SK-N-SH (cell line): ENCODE measurements around the gene DCHS1. TPM values are rescaled to one million over a fixed set of nuclear protein-coding genes. Genes with fewer than 3 reads are reported as not detected.

Source experiments
- CTCF ChIA-PET: fragments of 300-600, 350-600 bp; formaldehyde crosslinking; extraction: SDS; loops from one replicate; lab custom pipeline; 2021; lab: Yijun Ruan, JAX
- POLR2A ChIA-PET: fragments of 350-600 bp; sonication (Branson Sonifier 250); formaldehyde crosslinking; extraction: SDS; loops from one replicate; lab custom pipeline; 2020; ENCODE audit warnings: antibody characterized with exemption, inconsistent platforms; lab: Yijun Ruan, JAX
- DNase-seq: peaks from one replicate; pipeline ENCODE4 v3.0.0; 2012
- H2AFZ ChIP-seq: fragments of 200-600 bp; sonication (generic); 2 replicates; pipeline ENCODE4 v1.8.1; 2016; ENCODE audit warnings: antibody characterized with exemption, mild to moderate bottlenecking, low read depth
- H3F3A ChIP-seq: fragments of 200-600 bp; sonication (generic); replicated peaks from 2 replicates; pipeline ENCODE3; 2016; ENCODE audit warnings: antibody characterized with exemption, mild to moderate bottlenecking; ENCODE audit not compliant: insufficient read depth
- H3K27ac ChIP-seq, 2 experiments: fragments of 200-500 bp in 1 of 2; fragments of 200-600 bp in 1 of 2; sonication (Bioruptor generic) in 1 of 2; sonication (generic), shearing (Covaris generic) in 1 of 2; 2 replicates each; pipeline versions ENCODE4 v1.5.1 to v1.6.1; 2014 to 2016; ENCODE audit warnings: low read depth in 2 of 2, inconsistent platforms in 1 of 2, low read length in 1 of 2, mild to moderate bottlenecking in 1 of 2, mixed read lengths in 1 of 2
- H3K27me3 ChIP-seq: fragments of 200-600 bp; sonication (generic), shearing (Covaris generic); 2 replicates; pipeline ENCODE4 v1.6.1; 2016; ENCODE audit warnings: mixed run types; ENCODE audit not compliant: insufficient read depth
- H3K36me3 ChIP-seq, 2 experiments: fragments of 200-500 bp in 1 of 2; fragments of 200-600 bp in 1 of 2; sonication (Bioruptor generic) in 1 of 2; sonication (generic) in 1 of 2; replicated peaks in 1 of 2; 2 replicates each; pipeline versions ENCODE3 to v1.5.1; 2014 to 2016; ENCODE audit warnings: low read length in 1 of 2, mild to moderate bottlenecking in 1 of 2; ENCODE audit not compliant: insufficient read depth in 2 of 2, control insufficient read depth in 1 of 2
- H3K4me1 ChIP-seq, 2 experiments: fragments of 200-500 bp in 1 of 2; fragments of 200-600 bp in 1 of 2; sonication (Bioruptor generic) in 1 of 2; sonication (generic), shearing (Covaris generic) in 1 of 2; 2 replicates each; pipeline versions ENCODE4 v1.5.1 to v1.6.1; 2014 to 2016; ENCODE audit warnings: low read depth in 1 of 2, low read length in 1 of 2, mixed run types in 1 of 2; ENCODE audit not compliant: insufficient read depth in 2 of 2, control insufficient read depth in 1 of 2
- H3K4me2 ChIP-seq: fragments of 200-600 bp; sonication (generic), shearing (Covaris generic); 2 replicates; pipeline ENCODE4 v1.6.1; 2017; ENCODE audit warnings: mixed run types
- H3K4me3 ChIP-seq, 2 experiments: fragments of 200-500 bp in 1 of 2; fragments of 200-600 bp in 1 of 2; sonication (Bioruptor generic) in 1 of 2; sonication (generic), shearing (Covaris generic) in 1 of 2; 2 replicates each; pipeline versions ENCODE4 v1.5.1 to v1.8.1; 2014 to 2016; ENCODE audit warnings: low read depth in 2 of 2, inconsistent platforms in 1 of 2, low read length in 1 of 2, mild to moderate bottlenecking in 1 of 2, mixed read lengths in 1 of 2, moderate library complexity in 1 of 2
- H3K79me2 ChIP-seq: fragments of 200-600 bp; sonication (generic); 2 replicates; pipeline ENCODE4 v1.8.1; 2017; ENCODE audit warnings: mild to moderate bottlenecking; ENCODE audit not compliant: insufficient read depth
- H3K9ac ChIP-seq: fragments of 200-600 bp; sonication (generic); 2 replicates; pipeline ENCODE4 v1.6.1; 2017; ENCODE audit warnings: mixed run types
- H3K9me2 ChIP-seq: fragments of 200-600 bp; sonication (generic); 2 replicates; pipeline ENCODE4 v1.6.1; 2017; ENCODE audit warnings: mixed run types
- H3K9me3 ChIP-seq: fragments of 200-600 bp; sonication (generic); 2 replicates; pipeline ENCODE4 v1.6.1; 2017; ENCODE audit warnings: mixed run types, mild to moderate bottlenecking, moderate library complexity
- H4K20me1 ChIP-seq: fragments of 200-600 bp; sonication (generic); 2 replicates; pipeline ENCODE4 v1.6.1; 2017; ENCODE audit warnings: mild to moderate bottlenecking, mixed run types; ENCODE audit not compliant: insufficient read depth
- EP300 ChIP-seq, 2 experiments: IDR thresholded peaks; 2 replicates each; pipeline versions ENCODE4 v1.4.0 to v1.6.1; 2012; ENCODE audit warnings: borderline replicate concordance in 1 of 2, low read depth in 1 of 2, low read length in 1 of 2
- GABPA ChIP-seq: IDR thresholded peaks from 2 replicates; pipeline ENCODE4 v1.4.0; 2012; ENCODE audit warnings: low read depth, mild to moderate bottlenecking
- JUND ChIP-seq: IDR thresholded peaks from 2 replicates; pipeline ENCODE4 v1.4.0; 2012
- MEF2A ChIP-seq: IDR thresholded peaks from 2 replicates; pipeline ENCODE4 v1.4.0; 2012; ENCODE audit warnings: low read depth, borderline replicate concordance
- MXI1 ChIP-seq: IDR thresholded peaks from 2 replicates; pipeline ENCODE4 v1.6.1; 2012; ENCODE audit warnings: mild to moderate bottlenecking, low read depth, low read length, improper control_type of control experiment
- NRF1 ChIP-seq: IDR thresholded peaks from 2 replicates; pipeline ENCODE4 v1.6.1; 2012; ENCODE audit warnings: low read depth, mild to moderate bottlenecking, low read length
- RCOR1 ChIP-seq: fragments of 150-350 bp; IDR thresholded peaks from 2 replicates; pipeline ENCODE4 v1.6.1; 2017; ENCODE audit warnings: antibody characterized with exemption, low read length
- RXRA ChIP-seq: IDR thresholded peaks from 2 replicates; pipeline ENCODE4 v1.4.0; 2012; ENCODE audit warnings: low read depth, mild to moderate bottlenecking, borderline replicate concordance
- SIN3A ChIP-seq: IDR thresholded peaks from 2 replicates; pipeline ENCODE4 v1.6.1; 2012; ENCODE audit warnings: low read depth, mild to moderate bottlenecking, low read length, moderate library complexity, borderline replicate concordance
- SMC3 ChIP-seq: IDR thresholded peaks from 2 replicates; pipeline ENCODE4 v1.6.1; 2012; ENCODE audit warnings: low read depth, low read length, improper control_type of control experiment
- TAF1 ChIP-seq: IDR thresholded peaks from 2 replicates; pipeline ENCODE4 v1.6.1; 2012; ENCODE audit warnings: low read depth, mild to moderate bottlenecking, low read length, moderate library complexity, borderline replicate concordance
- WGBS: methylation state at CpG from one replicate; pipeline ENCODE4 v1.1.6; 2017; ENCODE audit warnings: low lambda C conversion rate; 5-methylcytosine and 5-hydroxymethylcytosine counted together
- polyA plus RNA-seq, 3 experiments: library from polyadenylated mRNA; depleted of rRNA; stranded (reverse); fragments of >200 nt; gene quantifications; 2 replicates each; pipeline ENCODE4 v1.2.3, GENCODE V29; 2012
- TF ChIP-seq, protein P1 (sequence below): fragments of 150-350 bp; IDR thresholded peaks from 2 replicates; pipeline ENCODE4 v1.6.1; 2016; ENCODE audit warnings: mild to moderate bottlenecking, low read depth, low read length
- TF ChIP-seq, protein P2 (sequence below): fragments of 200-600 bp; sonication (generic); IDR thresholded peaks from 2 replicates; pipeline ENCODE4 v1.6.1; 2017; ENCODE audit warnings: antibody characterized with exemption, mild to moderate bottlenecking, moderate library complexity
- TF ChIP-seq, protein P3 (sequence below): IDR thresholded peaks from 2 replicates; pipeline ENCODE4 v1.4.0; 2012; ENCODE audit warnings: low read depth, borderline replicate concordance

DCHS1 gene
- polyA plus RNA-seq, 1 of the 3 experiments (the other 2 are of a cell fraction), result 5.7 TPM

DNA sequence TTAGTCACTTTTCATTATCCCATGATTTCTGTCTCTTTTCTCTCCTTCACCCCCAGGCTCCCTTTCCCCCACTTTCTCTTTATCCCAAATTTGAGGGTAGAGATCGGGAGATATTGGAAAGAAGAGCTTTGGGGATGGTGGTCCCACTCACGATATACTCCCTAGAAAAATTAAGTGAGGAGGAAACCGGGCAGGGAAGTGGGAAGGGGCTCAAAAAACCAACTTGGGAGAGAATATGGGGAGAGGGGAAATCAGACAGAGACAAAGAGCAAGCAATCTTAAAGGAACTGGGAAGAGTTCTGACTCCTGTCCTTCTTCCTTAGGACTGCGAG lies 941 bp upstream of the DCHS1 start:
- H3F3A ChIP-seq, result peaks cover 4% of the 10 kb centered on the region
- no peaks in the 10 kb centered on the region for H3K9me2 ChIP-seq
- H3K4me2 ChIP-seq, result peak overlapping the region; percentile 39
- TF ChIP-seq GABPA (no peak), EP300 (IDR thresholded peaks at IDR 0.05; ENCODE audit: borderline replicate concordance in 1 of 2, low read depth in 1 of 2, low read length in 1 of 2) (no peak), NRF1 (no peak), TAF1 (no peak), SIN3A (no peak), RCOR1 (no peak), RXRA (no peak), JUND (no peak), MEF2A (no peak), SMC3 (no peak)
- TF ChIP-seq, protein P1, sequence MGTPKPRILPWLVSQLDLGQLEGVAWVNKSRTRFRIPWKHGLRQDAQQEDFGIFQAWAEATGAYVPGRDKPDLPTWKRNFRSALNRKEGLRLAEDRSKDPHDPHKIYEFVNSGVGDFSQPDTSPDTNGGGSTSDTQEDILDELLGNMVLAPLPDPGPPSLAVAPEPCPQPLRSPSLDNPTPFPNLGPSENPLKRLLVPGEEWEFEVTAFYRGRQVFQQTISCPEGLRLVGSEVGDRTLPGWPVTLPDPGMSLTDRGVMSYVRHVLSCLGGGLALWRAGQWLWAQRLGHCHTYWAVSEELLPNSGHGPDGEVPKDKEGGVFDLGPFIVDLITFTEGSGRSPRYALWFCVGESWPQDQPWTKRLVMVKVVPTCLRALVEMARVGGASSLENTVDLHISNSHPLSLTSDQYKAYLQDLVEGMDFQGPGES, result no peak
- TF ChIP-seq, protein P2, sequence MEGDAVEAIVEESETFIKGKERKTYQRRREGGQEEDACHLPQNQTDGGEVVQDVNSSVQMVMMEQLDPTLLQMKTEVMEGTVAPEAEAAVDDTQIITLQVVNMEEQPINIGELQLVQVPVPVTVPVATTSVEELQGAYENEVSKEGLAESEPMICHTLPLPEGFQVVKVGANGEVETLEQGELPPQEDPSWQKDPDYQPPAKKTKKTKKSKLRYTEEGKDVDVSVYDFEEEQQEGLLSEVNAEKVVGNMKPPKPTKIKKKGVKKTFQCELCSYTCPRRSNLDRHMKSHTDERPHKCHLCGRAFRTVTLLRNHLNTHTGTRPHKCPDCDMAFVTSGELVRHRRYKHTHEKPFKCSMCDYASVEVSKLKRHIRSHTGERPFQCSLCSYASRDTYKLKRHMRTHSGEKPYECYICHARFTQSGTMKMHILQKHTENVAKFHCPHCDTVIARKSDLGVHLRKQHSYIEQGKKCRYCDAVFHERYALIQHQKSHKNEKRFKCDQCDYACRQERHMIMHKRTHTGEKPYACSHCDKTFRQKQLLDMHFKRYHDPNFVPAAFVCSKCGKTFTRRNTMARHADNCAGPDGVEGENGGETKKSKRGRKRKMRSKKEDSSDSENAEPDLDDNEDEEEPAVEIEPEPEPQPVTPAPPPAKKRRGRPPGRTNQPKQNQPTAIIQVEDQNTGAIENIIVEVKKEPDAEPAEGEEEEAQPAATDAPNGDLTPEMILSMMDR, result no peak
- no peak overlapping the region for H2AFZ ChIP-seq
- H3K27ac ChIP-seq, result no peak overlapping the region; a peak in 1 of 4 replicates
- no peaks in the 10 kb centered on the region for H3K36me3 ChIP-seq
- WGBS, result 87% methylated on average over 4 of the region's 4 CpGs
- H3K4me1 ChIP-seq, result peaks cover 0 to 25% of the 10 kb centered on the region in 2 experiments; a peak in 1 of 4 replicates
- no peaks in the 10 kb centered on the region for H3K27me3 ChIP-seq
- H3K4me3 ChIP-seq, result no peak overlapping the region; a peak in 1 of 4 replicates
- H3K79me2 ChIP-seq, result no peaks in the 10 kb centered on the region
- H4K20me1 ChIP-seq, result no peaks in the 10 kb centered on the region
- DNase-seq, result no peak
- no peak overlapping the region for H3K9ac ChIP-seq
- H3K9me3 ChIP-seq, result no peaks in the 10 kb centered on the region
- CTCF ChIA-PET, result interaction anchor here (0.8 to 3.3 kb wide), 4 partner anchors 10 to 49 kb away, joined by 3 to 10 read pairs (median 8); partner anchors contain the start of gene MRPL17
- POLR2A ChIA-PET, result no interaction called here

DNA sequence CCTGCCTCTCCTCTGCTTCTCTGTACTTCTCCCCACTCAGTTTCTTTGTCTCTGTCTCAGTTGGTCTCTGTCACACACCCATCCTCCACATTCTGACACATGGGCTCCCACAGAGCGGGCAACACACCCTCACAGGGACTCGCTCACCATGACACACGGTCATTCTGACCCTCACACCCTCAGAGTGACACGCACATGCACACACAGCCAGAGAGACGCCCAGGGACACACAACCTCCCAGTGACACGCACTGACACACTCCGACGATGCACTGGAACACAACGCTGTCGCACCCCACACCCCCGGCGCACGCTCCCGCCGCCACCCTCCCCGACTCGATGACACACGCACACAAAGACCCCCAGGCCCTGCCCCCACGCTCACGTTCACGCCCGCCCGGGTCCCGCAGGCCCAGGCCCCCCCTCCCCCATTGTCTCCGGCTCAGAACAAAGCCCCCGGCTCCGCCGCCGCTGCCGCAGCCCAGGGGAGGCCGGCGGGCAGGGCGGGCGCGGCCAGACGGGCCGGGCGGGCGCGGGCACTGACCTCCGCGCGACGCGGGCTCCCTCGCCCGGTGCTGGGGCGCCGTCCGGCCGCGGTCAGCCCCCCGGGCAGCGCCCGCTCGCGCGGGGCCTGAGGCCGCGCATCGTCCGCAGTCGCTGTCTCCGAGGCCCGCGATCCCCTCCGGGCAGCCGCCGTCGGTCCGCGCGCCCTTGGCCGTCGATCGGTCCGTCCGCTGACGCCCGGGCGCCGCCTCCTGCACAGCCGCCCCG lies 404 bp downstream of the DCHS1 start:
- peaks cover 0 to 25% of the 10 kb centered on the region in 2 experiments; a peak in 1 of 4 replicates for H3K4me1 ChIP-seq
- H3K36me3 ChIP-seq, result no peaks in the 10 kb centered on the region
- WGBS, result 21% methylated on average over 25 of the region's 84 CpGs
- H4K20me1 ChIP-seq, result no peaks in the 10 kb centered on the region
- no peaks in the 10 kb centered on the region for H3K9me2 ChIP-seq
- H3K27ac ChIP-seq, result peak overlapping the region in 1 of 2 experiments; percentile 71; a peak in 1 of 4 replicates
- DNase-seq, result peak; percentile 78
- peak; percentile 85 for TF ChIP-seq MXI1
- TF ChIP-seq, protein P3, sequence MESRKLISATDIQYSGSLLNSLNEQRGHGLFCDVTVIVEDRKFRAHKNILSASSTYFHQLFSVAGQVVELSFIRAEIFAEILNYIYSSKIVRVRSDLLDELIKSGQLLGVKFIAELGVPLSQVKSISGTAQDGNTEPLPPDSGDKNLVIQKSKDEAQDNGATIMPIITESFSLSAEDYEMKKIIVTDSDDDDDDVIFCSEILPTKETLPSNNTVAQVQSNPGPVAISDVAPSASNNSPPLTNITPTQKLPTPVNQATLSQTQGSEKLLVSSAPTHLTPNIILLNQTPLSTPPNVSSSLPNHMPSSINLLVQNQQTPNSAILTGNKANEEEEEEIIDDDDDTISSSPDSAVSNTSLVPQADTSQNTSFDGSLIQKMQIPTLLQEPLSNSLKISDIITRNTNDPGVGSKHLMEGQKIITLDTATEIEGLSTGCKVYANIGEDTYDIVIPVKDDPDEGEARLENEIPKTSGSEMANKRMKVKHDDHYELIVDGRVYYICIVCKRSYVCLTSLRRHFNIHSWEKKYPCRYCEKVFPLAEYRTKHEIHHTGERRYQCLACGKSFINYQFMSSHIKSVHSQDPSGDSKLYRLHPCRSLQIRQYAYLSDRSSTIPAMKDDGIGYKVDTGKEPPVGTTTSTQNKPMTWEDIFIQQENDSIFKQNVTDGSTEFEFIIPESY, result no peak
- H3K4me2 ChIP-seq, result peak overlapping the region; percentile 74; the same call in 1 of the 2 replicates
- 0 out of 2 replicates have a peak overlapping the region, but pooled peaks have one; percentile 41 for H2AFZ ChIP-seq
- POLR2A ChIA-PET, result interaction anchor here (1.0 kb wide), 1 partner anchor 8 kb away, joined by 11 read pairs; no protein-coding TSS in a partner anchor
- no peaks in the 10 kb centered on the region for H3K27me3 ChIP-seq
- no peaks in the 10 kb centered on the region for H3K79me2 ChIP-seq
- H3K9ac ChIP-seq, result peak overlapping the region; percentile 25; the same call in 1 of the 2 replicates
- peak overlapping the region; percentile 58 to 62 for H3K4me3 ChIP-seq
- H3K9me3 ChIP-seq, result no peaks in the 10 kb centered on the region
- peaks cover 4% of the 10 kb centered on the region for H3F3A ChIP-seq
- CTCF ChIA-PET, result interaction anchor here (1.0 to 3.2 kb wide), 2 partner anchors 8 to 124 kb away, joined by 6 to 10 read pairs; no protein-coding TSS in a partner anchor
